HG02623 (cell line): Measurements from ENCODE around the gene CDC6.
A peak's percentile ranks its signal among the peaks of the same experiment; 100 is the strongest.

Experiments
- ATAC-seq: cut with Tn5 transposase; IDR thresholded peaks from one replicate; pipeline ENCODE4 v1.9.1; 2021; ENCODE audit warnings: moderate library complexity; ENCODE audit not compliant: unreplicated experiment

Gene CDC6

GRCh38 chr17:40287494-40288369 lies at the start of gene CDC6:
TSS of gene CDC6 (plus strand) at chr17:40287879. CDS start at chr17:40289421, 1,542 bp downstream.
- ATAC-seq: peak; percentile 95

- ATAC-seq: no peak
These were observed 46.3 kb upstream of the CDC6 start for GRCh38 chr17:40241252-40241834.

GRCh38 chr17:40242774-40243173 lies 44.9 kb upstream of the CDC6 start:
- ATAC-seq: no peak

GRCh38 chr17:40243761-40244160 lies 43.9 kb upstream of the CDC6 start:
- ATAC-seq: no peak

GRCh38 chr17:40244255-40244654 lies 43.4 kb upstream of the CDC6 start:
- no peak for ATAC-seq

- ATAC-seq: no peak
These were observed 39.7 kb upstream of the CDC6 start for GRCh38 chr17:40247926-40248495.

GRCh38 chr17:40248507-40248906 lies 39.2 kb upstream of the CDC6 start:
- ATAC-seq: no peak

GRCh38 chr17:40251576-40251975 lies 36.1 kb upstream of the CDC6 start:
- no peak for ATAC-seq

- ATAC-seq: no peak
These were observed 34.1 kb upstream of the CDC6 start for GRCh38 chr17:40253565-40253964.

- ATAC-seq: no peak
These were observed 28.2 kb upstream of the CDC6 start for GRCh38 chr17:40259505-40259904.

- ATAC-seq: no peak
These were observed 27.2 kb upstream of the CDC6 start for GRCh38 chr17:40260528-40260927.

- no peak for ATAC-seq
These were observed 23.1 kb upstream of the CDC6 start for GRCh38 chr17:40264458-40265185.

- no peak for ATAC-seq
These were observed 22.3 kb upstream of the CDC6 start for GRCh38 chr17:40265337-40265736.

- no peak for ATAC-seq
These were observed 20.8 kb upstream of the CDC6 start for GRCh38 chr17:40266882-40267281.

- ATAC-seq: no peak
These were observed 19.5 kb upstream of the CDC6 start for GRCh38 chr17:40268141-40268712.

- ATAC-seq: no peak
These were observed 9.3 kb upstream of the CDC6 start for GRCh38 chr17:40278414-40278813.

- no peak for ATAC-seq
These were observed 8.3 kb upstream of the CDC6 start for GRCh38 chr17:40279402-40279801.

- no peak for ATAC-seq
These were observed 6.0 kb upstream of the CDC6 start for GRCh38 chr17:40281663-40282062.

- ATAC-seq: no peak
These were observed 4.0 kb upstream of the CDC6 start for GRCh38 chr17:40283662-40284061.

GRCh38 chr17:40284085-40284713 lies 3.5 kb upstream of the CDC6 start:
- ATAC-seq: no peak

- ATAC-seq: no peak
These were observed 1.2 kb upstream of the CDC6 start for GRCh38 chr17:40286473-40286872.
